ENCODE data around the gene MAU2. TPM values are rescaled to one million over a fixed set of nuclear protein-coding genes. Genes with fewer than 3 reads are reported as not detected.

MAU2 gene
- total RNA-seq, 4 donors from 2014 or later = 79.3 to 160 (median 130) TPM

DNA sequence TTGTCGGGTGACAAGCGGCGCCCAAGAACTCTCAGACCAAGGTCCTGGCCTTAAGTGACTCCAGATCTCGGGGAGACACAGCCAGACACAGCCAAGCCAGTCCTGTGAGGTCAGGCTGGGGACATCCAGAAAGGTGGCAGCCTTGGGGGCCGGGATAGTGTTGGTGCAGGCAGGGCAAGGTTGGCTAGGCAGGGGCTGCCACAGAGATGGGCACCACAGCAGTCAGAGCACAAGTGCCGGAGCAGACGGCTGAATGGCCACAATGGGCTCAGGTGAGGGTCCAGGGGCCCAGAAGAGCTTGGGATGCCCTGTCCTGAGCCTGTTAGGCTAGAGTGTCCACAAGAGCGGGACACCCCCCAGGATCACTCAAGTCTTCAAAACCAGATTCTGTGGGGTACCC is 32.2 kb downstream of the MAU2 start:
- peaks cover 0 to 92% (median 3%) of the 10 kb centered on the region in 3 donors for H3K36me3 ChIP-seq

DNA sequence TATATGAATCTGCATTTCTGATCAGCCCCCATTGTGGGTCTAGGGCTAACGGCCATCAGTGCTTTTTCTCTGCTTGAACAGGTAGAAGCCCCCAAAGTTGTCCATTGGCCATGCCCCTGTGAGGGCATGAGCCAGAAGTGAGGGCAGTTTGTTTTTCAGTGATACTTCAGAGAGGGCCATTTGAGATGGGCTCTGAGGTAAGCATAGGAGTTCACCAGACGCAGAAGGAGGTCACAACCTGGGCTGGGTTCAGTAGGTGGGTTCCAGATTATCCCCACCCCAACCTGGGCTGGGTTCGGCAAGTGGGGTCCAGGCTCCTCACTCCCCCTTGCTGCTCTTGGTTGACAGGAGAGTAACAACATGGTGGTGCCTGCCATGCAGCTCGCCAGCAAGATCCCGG is 33.4 kb downstream of the MAU2 start:
- no peak for TF ChIP-seq POLR2A (IDR thresholded peaks at IDR 0.05)
- TF ChIP-seq, protein P1, sequence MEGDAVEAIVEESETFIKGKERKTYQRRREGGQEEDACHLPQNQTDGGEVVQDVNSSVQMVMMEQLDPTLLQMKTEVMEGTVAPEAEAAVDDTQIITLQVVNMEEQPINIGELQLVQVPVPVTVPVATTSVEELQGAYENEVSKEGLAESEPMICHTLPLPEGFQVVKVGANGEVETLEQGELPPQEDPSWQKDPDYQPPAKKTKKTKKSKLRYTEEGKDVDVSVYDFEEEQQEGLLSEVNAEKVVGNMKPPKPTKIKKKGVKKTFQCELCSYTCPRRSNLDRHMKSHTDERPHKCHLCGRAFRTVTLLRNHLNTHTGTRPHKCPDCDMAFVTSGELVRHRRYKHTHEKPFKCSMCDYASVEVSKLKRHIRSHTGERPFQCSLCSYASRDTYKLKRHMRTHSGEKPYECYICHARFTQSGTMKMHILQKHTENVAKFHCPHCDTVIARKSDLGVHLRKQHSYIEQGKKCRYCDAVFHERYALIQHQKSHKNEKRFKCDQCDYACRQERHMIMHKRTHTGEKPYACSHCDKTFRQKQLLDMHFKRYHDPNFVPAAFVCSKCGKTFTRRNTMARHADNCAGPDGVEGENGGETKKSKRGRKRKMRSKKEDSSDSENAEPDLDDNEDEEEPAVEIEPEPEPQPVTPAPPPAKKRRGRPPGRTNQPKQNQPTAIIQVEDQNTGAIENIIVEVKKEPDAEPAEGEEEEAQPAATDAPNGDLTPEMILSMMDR (IDR thresholded peaks at IDR 0.05) = no peak
- Histone ChIP-seq H3K36me3 (peaks cover 0 to 84% (median 2%) of the 10 kb centered on the region in 3 donors), H3K4me1 (no peaks in the 10 kb centered on the region), H3K4me3 (no peak overlapping the region), H3K9me3 (no peaks in the 10 kb centered on the region), H3K27ac (no peak overlapping the region), H3K27me3 (no peaks in the 10 kb centered on the region)
- no peak for DNase-seq

More for the DNA sequence above, 32.2 kb downstream of the MAU2 start:
- Histone ChIP-seq H3K9me3 (no peaks in the 10 kb centered on the region), H3K4me3 (no peak overlapping the region), H3K27ac (no peak overlapping the region), H3K27me3 (no peaks in the 10 kb centered on the region), H3K4me1 (no peaks in the 10 kb centered on the region)
- DNase-seq = no peak
- TF ChIP-seq, protein P1 (IDR thresholded peaks at IDR 0.05) = no peak

DNA sequence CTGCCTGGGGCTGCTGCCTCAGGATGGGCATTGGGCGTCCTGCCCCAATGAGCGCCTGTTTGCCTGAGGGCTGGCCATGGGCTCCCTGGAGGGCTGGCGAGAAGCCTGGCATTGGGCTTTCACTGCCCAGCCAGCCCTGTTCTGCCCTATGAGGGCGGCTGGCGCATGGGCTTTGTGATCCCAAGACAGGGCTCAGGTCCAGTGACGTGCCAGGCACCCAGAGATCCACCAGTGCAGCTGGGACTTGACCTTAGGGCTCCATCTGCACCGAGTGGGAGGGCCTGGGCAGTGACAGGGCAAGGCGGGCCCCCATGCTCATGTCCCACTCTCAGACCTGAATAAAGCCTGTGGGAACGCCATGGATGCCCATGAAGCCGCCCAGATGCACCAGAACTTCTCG is 34.3 kb downstream of the MAU2 start:
- no peaks in the 10 kb centered on the region for H3K4me1 ChIP-seq
- TF ChIP-seq, protein P1 (IDR thresholded peaks at IDR 0.05) = no peak
- TF ChIP-seq POLR2A (IDR thresholded peaks at IDR 0.05) = no peak

DNA sequence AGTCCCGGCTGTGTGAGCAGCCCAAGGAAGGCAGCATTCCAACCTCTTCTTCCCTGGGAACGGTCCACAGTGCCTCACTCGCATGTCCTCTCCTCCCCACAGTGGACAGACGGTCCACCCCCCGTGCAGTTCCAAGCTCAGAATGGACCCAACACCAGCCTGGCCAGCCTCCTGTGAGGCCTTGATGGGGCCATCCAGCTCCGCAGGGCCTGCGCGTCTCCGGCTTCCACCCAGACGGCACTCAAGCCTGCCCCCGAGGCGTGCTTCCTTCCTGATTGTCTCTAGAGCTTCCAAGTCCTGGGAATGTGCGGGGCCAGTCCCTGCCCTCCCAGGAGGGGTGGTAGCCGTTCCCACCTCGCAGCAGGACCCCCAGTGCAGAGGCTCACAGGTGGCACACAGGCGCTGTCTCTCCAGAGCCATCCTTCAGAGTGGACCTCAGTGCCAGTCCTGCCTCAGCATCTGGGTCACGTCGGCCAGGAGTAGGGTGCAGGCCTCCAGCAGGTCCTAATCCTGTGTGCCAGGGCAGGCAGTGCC is 35.0 kb downstream of the MAU2 start:
- no peak for DNase-seq
- TF ChIP-seq POLR2A (IDR thresholded peaks at IDR 0.05) = no peak
- TF ChIP-seq, protein P1 (IDR thresholded peaks at IDR 0.05) = no peak
- peaks cover 0 to 71% (median 0%) of the 10 kb centered on the region in 3 donors for H3K36me3 ChIP-seq
- H3K4me3 ChIP-seq = no peak overlapping the region
- no peak overlapping the region for H3K27ac ChIP-seq
- H3K27me3 ChIP-seq = no peaks in the 10 kb centered on the region
- H3K4me1 ChIP-seq = no peaks in the 10 kb centered on the region
- H3K9me3 ChIP-seq = no peaks in the 10 kb centered on the region

More for the DNA sequence above, 34.3 kb downstream of the MAU2 start:
- no peaks in the 10 kb centered on the region for H3K9me3 ChIP-seq
- no peak overlapping the region for H3K4me3 ChIP-seq
- H3K36me3 ChIP-seq = peaks cover 0 to 77% (median 0%) of the 10 kb centered on the region in 3 donors
- H3K27me3 ChIP-seq = no peaks in the 10 kb centered on the region
- DNase-seq = no peak
- H3K27ac ChIP-seq = no peak overlapping the region

DNA sequence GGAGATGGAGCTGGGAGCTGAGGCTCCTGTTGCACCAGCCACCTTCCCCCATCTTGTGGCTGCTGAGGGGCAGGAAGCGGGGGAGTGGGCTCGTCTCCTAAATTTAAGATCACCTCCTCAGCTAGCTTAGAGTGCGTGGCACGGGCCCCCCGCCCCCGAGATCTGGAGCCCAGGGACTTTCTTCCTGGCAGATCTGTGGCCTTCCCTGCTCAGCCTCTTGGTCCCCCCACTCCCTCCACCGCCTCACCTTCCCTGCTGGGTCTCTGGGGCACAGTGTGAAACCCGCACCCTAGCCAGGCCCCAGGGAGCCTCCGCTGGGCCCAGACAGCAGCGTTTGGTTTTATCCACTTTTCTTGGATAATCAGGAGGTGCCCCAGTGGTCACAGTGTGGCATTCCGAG is 35.9 kb downstream of the MAU2 start:
- DNase-seq = no peak
- Histone ChIP-seq H3K27ac (no peak overlapping the region), H3K4me3 (no peak overlapping the region), H3K9me3 (no peaks in the 10 kb centered on the region), H3K27me3 (no peaks in the 10 kb centered on the region), H3K4me1 (no peaks in the 10 kb centered on the region), H3K36me3 (peaks cover 0 to 63% (median 0%) of the 10 kb centered on the region in 3 donors)
- TF ChIP-seq, protein P1 (IDR thresholded peaks at IDR 0.05) = no peak
- TF ChIP-seq POLR2A (IDR thresholded peaks at IDR 0.05) = no peak

Measured in Peyer's patch (tissue), 4 donors.